Frontal cortex (tissue), 1 donor: Measurements from ENCODE around the gene ADAMTSL4. TPM values are rescaled to one million over a fixed set of nuclear protein-coding genes. Genes with fewer than 3 reads are reported as not detected.

ENCODE experiments used
- small RNA-seq: library from RNA; depleted of rRNA; stranded (forward); fragments of <200 nt; gene quantifications from one replicate; pipeline ENCODE3, GENCODE V24; 2014
- total RNA-seq: library from RNA; depleted of rRNA; stranded (reverse); fragments of >200 nt; gene quantifications from one replicate; pipeline ENCODE4 v1.2.3, GENCODE V29; 2014

ADAMTSL4 gene
- total RNA-seq, 1 donor from 2014 or later = under 0.01 TPM

Small RNAs within 50 kb of the gene (small RNA-seq; reads per million reads assigned to genes)
- gene MIR4257 (not detected), gene RF00015 (not detected), gene RF00561 (not detected), gene RN7SL473P (not detected), gene RN7SL600P (not detected)

Other genes with a start within 250 kb of the ADAMTSL4 start
- gene PRPF3, start 227.9 kb upstream of the ADAMTSL4 start, total RNA-seq = 37.9 TPM
- 15.5 TPM for gene RPRD2, start 185.3 kb upstream of the ADAMTSL4 start, total RNA-seq
- gene TARS2, start 62.0 kb upstream of the ADAMTSL4 start, total RNA-seq = 22.8 TPM
- 0.41 TPM for gene ECM1, start 41.3 kb upstream of the ADAMTSL4 start, total RNA-seq
- 0.41 TPM for gene FALEC, start 33.7 kb upstream of the ADAMTSL4 start, total RNA-seq
- 110 TPM for gene MCL1, start 30.2 kb downstream of the ADAMTSL4 start, total RNA-seq
- gene ENSA, start 80.2 kb downstream of the ADAMTSL4 start, total RNA-seq = 112 TPM
- gene GOLPH3L, start 147.7 kb downstream of the ADAMTSL4 start, total RNA-seq = 5.3 TPM
- 0.82 TPM for gene HORMAD1, start 171.5 kb downstream of the ADAMTSL4 start, total RNA-seq
- gene CTSS, start 216.4 kb downstream of the ADAMTSL4 start, total RNA-seq = 6.9 TPM